Loucy (cell line): ENCODE results near the gene PIP.
"Not testable (repeated sequence)": the region's sequence is repeated elsewhere in the genome, so short reads cannot be mapped to it uniquely, and the experiment has no call there.

Experiments used
- CTCF ChIP-seq: fragments of 200-600 bp; sonication (generic); conservative IDR thresholded peaks from 2 replicates; pipeline ENCODE4 v1.5.1; 2014; ENCODE audit warnings: mild to moderate bottlenecking, antibody characterized with exemption, low read length
- EZH2phosphoT487 ChIP-seq: fragments of 200-600 bp; IDR thresholded peaks from 2 replicates; pipeline ENCODE4 v1.6.1; 2018; ENCODE audit warnings: antibody characterized with exemption, mild to moderate bottlenecking, moderate library complexity, borderline replicate concordance

GRCh38 chr7:143088549-143089231 lies 43.2 kb upstream of the PIP start:
- not testable (repeated sequence) for TF ChIP-seq CTCF, EZH2phosphoT487
